Type B pancreatic cell (in vitro differentiated cells): ENCODE measurements around the gene GNG2. TPM values are rescaled to one million over a fixed set of nuclear protein-coding genes. Genes with fewer than 3 reads are reported as not detected.

Experiments used
- DNase-seq: peaks from one replicate; pipeline ENCODE4 v3.0.0; 2021; ENCODE audit warnings: mixed read lengths; ENCODE audit not compliant: unreplicated experiment; ENCODE audit errors: extremely low spot score
- H3K27ac Mint-ChIP-seq: 2 replicates; pipeline ENCODE4 v1.8.0; 2021; ENCODE audit warnings: mild to moderate bottlenecking, mixed read lengths
- H3K27me3 Mint-ChIP-seq: 2 replicates; pipeline ENCODE4 v1.8.0; 2021; ENCODE audit warnings: mixed read lengths
- H3K36me3 Mint-ChIP-seq: 2 replicates; pipeline ENCODE4 v1.8.0; 2021; ENCODE audit warnings: mixed read lengths
- H3K4me1 Mint-ChIP-seq: one replicate; pipeline ENCODE4 v1.8.0; 2021; ENCODE audit warnings: mixed read lengths; ENCODE audit not compliant: unreplicated experiment
- H3K4me3 Mint-ChIP-seq: 2 replicates; pipeline ENCODE4 v1.8.0; 2021; ENCODE audit warnings: mild to moderate bottlenecking, mixed read lengths
- H3K9me3 Mint-ChIP-seq: 2 replicates; pipeline ENCODE4 v1.8.0; 2021; ENCODE audit warnings: mixed read lengths
- CTCF ChIP-seq: fragments of 200-600 bp; sonication (generic); conservative IDR thresholded peaks from 2 replicates; pipeline ENCODE4 v1.5.0; 2021; ENCODE audit warnings: antibody characterized with exemption, mild to moderate bottlenecking
- total RNA-seq: library from RNA; stranded (reverse); gene quantifications from 2 replicates; pipeline ENCODE4 v1.2.1, GENCODE V29; 2021; ENCODE audit warnings: low replicate concordance

GNG2 gene
- total RNA-seq, 1 donor from 2014 or later, result 45.3 TPM

- Mint-ChIP-seq H3K36me3 (no peaks in the 10 kb centered on the region), H3K4me1 (peaks cover 44% of the 10 kb centered on the region), H3K9me3 (peaks cover 4% of the 10 kb centered on the region), H3K27ac (no peak overlapping the region), H3K27me3 (no peaks in the 10 kb centered on the region), H3K4me3 (no peak overlapping the region)
- no peak for DNase-seq
- TF ChIP-seq CTCF, result no peak
Measured at GRCh38 chr14:51877810-51878209, 17.4 kb downstream of the GNG2 start.

GRCh38 chr14:51879170-51879569, 18.8 kb downstream of the GNG2 start:
- Mint-ChIP-seq H3K27ac (no peak overlapping the region), H3K4me3 (no peak overlapping the region), H3K9me3 (peaks cover 4% of the 10 kb centered on the region), H3K4me1 (peaks cover 42% of the 10 kb centered on the region), H3K36me3 (no peaks in the 10 kb centered on the region), H3K27me3 (no peaks in the 10 kb centered on the region)
- TF ChIP-seq CTCF, result no peak
- no peak for DNase-seq

GRCh38 chr14:51880835-51881580, 20.6 kb downstream of the GNG2 start:
- Mint-ChIP-seq H3K9me3 (no peaks in the 10 kb centered on the region), H3K4me1 (peaks cover 46% of the 10 kb centered on the region), H3K27me3 (no peaks in the 10 kb centered on the region), H3K4me3 (no peak overlapping the region), H3K27ac (peak overlapping the region; percentile 41), H3K36me3 (no peaks in the 10 kb centered on the region)
- DNase-seq, result no peak
- peak; percentile 22 for TF ChIP-seq CTCF

GRCh38 chr14:51881636-51882035, 21.2 kb downstream of the GNG2 start:
- DNase-seq, result no peak
- peaks cover 47% of the 10 kb centered on the region for H3K4me1 Mint-ChIP-seq
- no peaks in the 10 kb centered on the region for H3K9me3 Mint-ChIP-seq
- H3K27me3 Mint-ChIP-seq, result no peaks in the 10 kb centered on the region
- no peak overlapping the region for H3K4me3 Mint-ChIP-seq
- no peak overlapping the region for H3K27ac Mint-ChIP-seq
- TF ChIP-seq CTCF, result no peak
- H3K36me3 Mint-ChIP-seq, result no peaks in the 10 kb centered on the region

GRCh38 chr14:51883232-51883631, 22.8 kb downstream of the GNG2 start:
- no peak for DNase-seq
- Mint-ChIP-seq H3K36me3 (no peaks in the 10 kb centered on the region), H3K27ac (no peak overlapping the region), H3K27me3 (no peaks in the 10 kb centered on the region), H3K9me3 (no peaks in the 10 kb centered on the region), H3K4me1 (peaks cover 37% of the 10 kb centered on the region), H3K4me3 (no peak overlapping the region)
- no peak for TF ChIP-seq CTCF
